ENCODE results near the gene RANBP10.
"Not testable (repeated sequence)": the region's sequence is repeated elsewhere in the genome, so short reads cannot be mapped to it uniquely, and the experiment has no call there.

GRCh38 chr16:67751331-67751730 lies 55.0 kb downstream of the RANBP10 start:
- not testable (repeated sequence) for TF ChIP-seq POLR2A, CTCF, POLR2AphosphoS5 (IDR thresholded peaks at IDR 0.05)

All from breast epithelium (tissue), 3 donors.